ENCODE data around the gene MNAT1. TPM values are rescaled to one million over a fixed set of nuclear protein-coding genes. Genes with fewer than 3 reads are reported as not detected.
A peak's percentile ranks its signal among the peaks of the same experiment; 100 is the strongest.

MNAT1 gene
- total RNA-seq, 1 donor from 2014 or later = 37.1 TPM

GRCh38 chr14:60705100-60705499, 29.5 kb upstream of the MNAT1 start:
- DNase-seq (no peak), ATAC-seq (ENCODE audit: low read depth) (no peak)
- CTCF ChIA-PET = no interaction called here
- Mint-ChIP-seq H3K4me1 (no peaks in the 10 kb centered on the region), H3K27me3 (peaks cover 8% of the 10 kb centered on the region), H3K9me3 (peaks cover 14% of the 10 kb centered on the region), H3K4me3 (no peak overlapping the region), H3K27ac (no peak overlapping the region), H3K36me3 (ENCODE audit: low read depth) (no peaks in the 10 kb centered on the region)
- POLR2A ChIA-PET = no interaction called here
- intact Hi-C loops (cut with micrococcal nuclease) = no loop called here
- no peak for TF ChIP-seq CTCF (IDR thresholded peaks at IDR 0.05)

DNA sequence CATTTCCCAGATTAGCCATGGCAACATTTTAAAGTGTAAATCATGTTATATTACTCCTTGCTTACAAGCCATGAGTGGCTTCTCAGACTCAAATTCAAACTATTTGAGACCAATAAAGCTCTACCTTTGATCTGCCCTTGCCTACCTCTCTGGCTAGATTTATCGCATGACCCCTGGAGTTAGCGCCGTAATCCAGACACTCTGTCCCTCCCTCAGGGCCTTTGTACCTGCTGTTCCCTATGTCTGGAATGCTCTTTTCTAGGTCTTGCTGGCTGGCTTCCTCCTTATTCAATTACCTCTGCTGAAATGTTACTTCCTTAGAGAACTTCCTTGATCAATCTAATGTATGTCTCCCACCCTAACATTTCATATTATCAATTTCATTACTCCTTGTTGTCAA, 26.7 kb upstream of the MNAT1 start:
- TF ChIP-seq CTCF (IDR thresholded peaks at IDR 0.05) = no peak
- Mint-ChIP-seq H3K27ac (no peak overlapping the region), H3K9me3 (no peaks in the 10 kb centered on the region), H3K36me3 (ENCODE audit: low read depth) (no peaks in the 10 kb centered on the region), H3K4me1 (no peaks in the 10 kb centered on the region), H3K27me3 (peaks cover 15% of the 10 kb centered on the region), H3K4me3 (no peak overlapping the region)
- CTCF ChIA-PET = no interaction called here
- POLR2A ChIA-PET = no interaction called here
- intact Hi-C loops (cut with micrococcal nuclease) = no loop called here
- DNase-seq (no peak), ATAC-seq (ENCODE audit: low read depth) (no peak)

- Mint-ChIP-seq H3K36me3 (ENCODE audit: low read depth) (no peaks in the 10 kb centered on the region), H3K4me1 (no peaks in the 10 kb centered on the region), H3K4me3 (no peak overlapping the region), H3K9me3 (no peaks in the 10 kb centered on the region), H3K27me3 (peaks cover 18% of the 10 kb centered on the region), H3K27ac (no peak overlapping the region)
- ATAC-seq (ENCODE audit: low read depth) (no peak), DNase-seq (no peak)
- intact Hi-C loops (cut with micrococcal nuclease) = no loop called here
- POLR2A ChIA-PET = no interaction called here
- CTCF ChIA-PET = no interaction called here
- TF ChIP-seq CTCF (IDR thresholded peaks at IDR 0.05) = no peak
These were observed 24.1 kb upstream of the MNAT1 start for GRCh38 chr14:60710494-60710893.

DNA sequence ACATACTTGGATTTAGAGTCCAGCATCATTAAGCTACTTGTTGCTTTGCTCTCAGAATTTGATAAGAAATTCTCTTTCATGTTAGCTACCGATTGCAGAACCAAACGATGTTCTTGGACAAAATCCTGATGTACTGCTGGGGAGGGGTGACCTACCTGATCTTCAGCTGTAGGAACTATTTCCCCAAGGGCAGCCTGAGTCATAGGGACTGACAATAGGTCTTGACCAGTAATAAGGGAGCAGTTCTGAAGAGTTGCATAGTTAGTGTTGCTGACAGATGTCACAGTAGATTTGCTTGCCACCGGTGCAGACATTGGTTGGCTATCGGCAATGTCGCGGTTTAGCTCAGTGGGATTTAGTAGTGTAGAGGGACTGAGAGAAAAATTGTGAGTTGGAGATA, 21.0 kb upstream of the MNAT1 start:
- Mint-ChIP-seq H3K4me1 (no peaks in the 10 kb centered on the region), H3K27ac (no peak overlapping the region), H3K4me3 (no peak overlapping the region), H3K9me3 (no peaks in the 10 kb centered on the region), H3K27me3 (peaks cover 23% of the 10 kb centered on the region), H3K36me3 (ENCODE audit: low read depth) (no peaks in the 10 kb centered on the region)
- ATAC-seq (ENCODE audit: low read depth) (no peak), DNase-seq (no peak)
- POLR2A ChIA-PET = interaction anchor here (0.5 kb wide), 1 partner anchor 156 kb away, joined by 3 read pairs; no protein-coding TSS in a partner anchor
- TF ChIP-seq CTCF (IDR thresholded peaks at IDR 0.05) = no peak
- CTCF ChIA-PET = no interaction called here
- intact Hi-C loops (cut with micrococcal nuclease) = no loop called here

GRCh38 chr14:60720391-60720790, 14.2 kb upstream of the MNAT1 start:
- H3K36me3 Mint-ChIP-seq (ENCODE audit: low read depth) = no peaks in the 10 kb centered on the region
- H3K4me1 Mint-ChIP-seq = peaks cover 22% of the 10 kb centered on the region
- DNase-seq = no peak
- POLR2A ChIA-PET = no interaction called here
- no peaks in the 10 kb centered on the region for H3K9me3 Mint-ChIP-seq
- intact Hi-C loops (cut with micrococcal nuclease) = loop anchor here (5.0 kb wide), 2 partner anchors 127 to 393 kb away; no protein-coding TSS in a partner anchor
- H3K4me3 Mint-ChIP-seq = peak overlapping the region; percentile 51
- H3K27me3 Mint-ChIP-seq = peaks cover 53% of the 10 kb centered on the region
- no peak overlapping the region for H3K27ac Mint-ChIP-seq
- no peak for TF ChIP-seq CTCF (IDR thresholded peaks at IDR 0.05)
- no peak for ATAC-seq (ENCODE audit: low read depth)
- CTCF ChIA-PET = no interaction called here

Measured in activated B cell treated with CpG ODN at 0.5 μM for 24 hours (primary cell).